ENCODE results near the gene PKDREJ.

Gene PKDREJ

DNA sequence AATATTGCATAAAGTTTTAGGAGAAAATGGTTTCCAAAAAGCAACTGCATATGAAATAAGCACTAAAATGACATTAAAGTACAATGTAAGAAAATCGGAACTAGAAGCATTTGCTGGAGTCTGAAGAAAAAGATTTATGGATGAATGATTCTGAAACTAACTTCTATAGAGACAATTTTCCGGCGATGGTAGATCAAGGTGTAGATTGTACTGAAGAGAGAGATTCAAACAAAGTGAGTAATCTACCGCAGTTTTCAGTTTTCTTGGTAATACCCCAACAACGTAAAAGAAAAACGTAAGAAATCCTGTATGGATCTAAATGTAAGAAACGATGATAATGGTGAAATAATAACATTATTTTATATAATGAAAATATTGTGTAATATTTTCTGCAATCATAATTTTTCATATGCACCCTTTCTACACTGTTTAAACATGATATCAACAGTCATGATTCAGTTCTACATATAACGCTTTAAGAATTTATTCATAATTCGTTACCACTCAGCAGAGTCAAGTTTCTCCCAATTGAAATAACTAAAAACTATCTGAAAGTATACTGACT lies 11.2 kb downstream of the PKDREJ start:
- H3K27ac ChIP-seq: no peak overlapping the region
- TF ChIP-seq, protein P1, sequence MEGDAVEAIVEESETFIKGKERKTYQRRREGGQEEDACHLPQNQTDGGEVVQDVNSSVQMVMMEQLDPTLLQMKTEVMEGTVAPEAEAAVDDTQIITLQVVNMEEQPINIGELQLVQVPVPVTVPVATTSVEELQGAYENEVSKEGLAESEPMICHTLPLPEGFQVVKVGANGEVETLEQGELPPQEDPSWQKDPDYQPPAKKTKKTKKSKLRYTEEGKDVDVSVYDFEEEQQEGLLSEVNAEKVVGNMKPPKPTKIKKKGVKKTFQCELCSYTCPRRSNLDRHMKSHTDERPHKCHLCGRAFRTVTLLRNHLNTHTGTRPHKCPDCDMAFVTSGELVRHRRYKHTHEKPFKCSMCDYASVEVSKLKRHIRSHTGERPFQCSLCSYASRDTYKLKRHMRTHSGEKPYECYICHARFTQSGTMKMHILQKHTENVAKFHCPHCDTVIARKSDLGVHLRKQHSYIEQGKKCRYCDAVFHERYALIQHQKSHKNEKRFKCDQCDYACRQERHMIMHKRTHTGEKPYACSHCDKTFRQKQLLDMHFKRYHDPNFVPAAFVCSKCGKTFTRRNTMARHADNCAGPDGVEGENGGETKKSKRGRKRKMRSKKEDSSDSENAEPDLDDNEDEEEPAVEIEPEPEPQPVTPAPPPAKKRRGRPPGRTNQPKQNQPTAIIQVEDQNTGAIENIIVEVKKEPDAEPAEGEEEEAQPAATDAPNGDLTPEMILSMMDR (IDR thresholded peaks at IDR 0.05): no peak
- TF ChIP-seq ZFX (IDR thresholded peaks at IDR 0.05; ENCODE audit: borderline replicate concordance): no peak

DNA sequence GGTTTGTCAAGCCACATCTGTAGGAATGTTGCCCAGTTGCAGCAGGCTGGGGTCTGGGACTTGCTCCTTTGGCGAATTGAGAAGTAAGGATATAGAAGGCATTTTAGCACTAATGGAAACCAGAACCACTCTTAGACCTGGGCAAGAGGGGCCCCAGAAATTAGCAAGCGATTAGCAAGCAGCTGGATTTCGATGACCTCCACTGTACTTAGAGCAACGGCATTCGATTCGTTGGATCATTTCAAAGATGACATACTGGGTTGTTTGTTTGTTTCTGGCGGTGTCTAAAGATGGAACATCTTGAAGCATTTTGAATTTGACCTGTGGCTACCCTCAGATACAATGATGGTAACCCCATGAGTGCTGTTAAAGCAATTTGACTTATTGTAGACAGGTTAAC lies 11.9 kb downstream of the PKDREJ start:
- H3K27ac ChIP-seq: no peak overlapping the region
- TF ChIP-seq, protein P1 (IDR thresholded peaks at IDR 0.05): no peak
- TF ChIP-seq ZFX (IDR thresholded peaks at IDR 0.05; ENCODE audit: borderline replicate concordance): no peak

DNA sequence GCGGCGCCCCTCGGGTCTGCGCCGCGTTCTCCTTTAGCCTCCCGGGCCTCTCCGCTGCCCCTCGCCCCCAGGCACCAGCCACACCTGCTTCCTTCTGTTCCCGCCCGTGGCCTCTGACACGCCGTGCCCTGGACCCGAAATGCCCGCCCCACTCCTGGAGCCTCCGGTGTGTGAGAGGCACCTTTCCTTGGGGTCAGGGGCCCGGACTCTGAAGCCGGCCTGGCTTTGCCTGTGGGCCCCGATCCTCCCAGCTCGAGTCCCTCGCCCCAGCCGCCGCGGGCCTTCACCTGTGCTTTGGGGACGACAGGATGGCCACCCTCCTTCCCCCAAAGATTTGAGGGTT lies 12.4 kb downstream of the PKDREJ start:
- H3K27ac ChIP-seq: peak overlapping the region; percentile 75
- TF ChIP-seq ZFX (IDR thresholded peaks at IDR 0.05; ENCODE audit: borderline replicate concordance): no peak
- TF ChIP-seq, protein P1 (IDR thresholded peaks at IDR 0.05): no peak

DNA sequence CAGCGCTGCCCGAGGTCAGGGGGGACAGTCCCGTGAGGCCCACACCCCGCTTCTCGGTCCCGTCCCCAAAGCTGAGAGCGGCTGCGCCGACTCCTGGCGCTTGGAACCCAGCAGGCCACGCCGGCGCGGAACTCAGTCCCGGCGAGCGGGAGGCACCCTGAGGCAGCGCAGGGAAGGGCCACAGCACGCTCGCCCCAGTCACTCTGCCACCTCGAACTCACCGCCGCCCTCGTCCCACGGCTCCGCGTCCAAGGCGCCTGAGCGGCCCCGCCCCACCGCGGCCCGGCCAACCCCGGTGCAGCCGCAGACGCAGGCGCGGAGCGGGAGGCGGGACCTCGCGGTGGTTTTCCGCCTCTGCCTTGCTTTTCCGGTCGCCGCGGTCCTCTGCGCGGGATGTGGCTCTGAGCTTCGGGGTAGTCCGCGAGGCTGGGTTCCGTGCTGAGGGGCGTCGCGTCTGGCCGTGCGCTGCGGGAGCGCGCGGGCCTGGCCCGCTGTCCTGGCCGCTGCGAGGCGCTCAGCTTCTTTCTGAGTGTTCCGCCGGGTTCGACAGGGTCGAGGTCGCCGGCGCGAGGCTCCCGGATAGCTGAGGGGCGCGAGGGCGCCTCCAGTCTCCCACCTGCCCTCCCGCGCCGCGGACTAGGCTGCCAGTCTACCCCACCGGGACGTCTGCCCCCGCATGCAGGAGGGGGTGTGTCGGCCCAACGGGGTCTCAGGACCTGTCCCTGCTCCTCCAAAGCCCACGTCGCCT lies 12.9 kb downstream of the PKDREJ start, which contains the start of gene CDPF1:
TSS of gene CDPF1 (minus strand) at position 259 of the 748 bp plus-strand sequence. CDS start 2,009 bp downstream, outside the sequence.
- TF ChIP-seq, protein P1 (IDR thresholded peaks at IDR 0.05): no peak; the same call in 1 of the 2 replicates
- TF ChIP-seq ZFX (IDR thresholded peaks at IDR 0.05; ENCODE audit: borderline replicate concordance): no peak
- H3K27ac ChIP-seq: peak within 1 kb of the TSS; percentile 75

DNA sequence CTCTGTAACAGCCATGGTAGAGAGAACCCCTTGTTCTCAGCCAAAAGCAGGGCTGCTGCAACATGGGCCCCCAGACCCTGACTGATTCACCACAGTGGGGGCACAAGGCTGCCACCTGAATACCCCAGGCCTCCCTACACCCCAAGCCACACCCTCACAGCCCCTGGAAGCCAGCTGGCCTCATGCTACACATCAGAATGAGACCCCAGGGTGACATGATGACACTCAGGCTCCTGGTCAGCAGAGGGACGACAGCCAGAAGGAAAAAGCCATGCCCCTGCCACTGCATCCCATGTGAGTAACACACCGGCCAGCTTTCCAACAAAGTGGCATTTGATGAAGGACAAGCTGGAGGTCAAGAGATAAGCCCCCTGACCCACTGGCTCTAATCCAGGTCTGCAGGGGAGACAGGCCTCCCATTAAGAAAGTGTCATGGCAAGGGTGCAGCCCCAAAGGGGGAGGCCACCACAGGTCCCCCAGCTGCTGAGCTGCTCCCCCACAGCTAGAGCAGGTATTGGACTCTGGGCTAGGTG lies 15.6 kb downstream of the PKDREJ start:
- no peak overlapping the region for H3K27ac ChIP-seq
- TF ChIP-seq, protein P1 (IDR thresholded peaks at IDR 0.05): no peak
- TF ChIP-seq ZFX (IDR thresholded peaks at IDR 0.05; ENCODE audit: borderline replicate concordance): no peak

DNA sequence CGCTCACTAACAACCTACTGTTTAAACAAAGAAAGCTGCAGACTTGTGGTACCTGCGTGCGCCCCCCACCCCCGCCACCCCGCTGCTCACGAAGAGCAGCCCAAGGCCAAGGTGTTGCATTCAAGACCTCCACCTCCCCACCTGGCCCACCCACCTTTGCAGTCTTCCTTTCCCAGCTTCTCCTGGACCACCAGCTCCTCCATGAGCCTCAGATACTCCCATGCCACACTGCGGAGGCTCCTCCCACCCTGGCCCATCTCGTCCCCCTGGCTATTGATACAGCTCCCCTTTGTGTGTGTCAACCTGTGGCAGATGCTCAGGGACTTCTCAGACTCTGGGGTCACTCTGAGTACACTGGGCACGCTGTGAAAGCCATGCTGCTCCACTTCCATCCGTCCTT lies 17.0 kb downstream of the PKDREJ start:
- no peak overlapping the region for H3K27ac ChIP-seq
- no peak for TF ChIP-seq ZFX (IDR thresholded peaks at IDR 0.05; ENCODE audit: borderline replicate concordance)
- TF ChIP-seq, protein P1 (IDR thresholded peaks at IDR 0.05): no peak

DNA sequence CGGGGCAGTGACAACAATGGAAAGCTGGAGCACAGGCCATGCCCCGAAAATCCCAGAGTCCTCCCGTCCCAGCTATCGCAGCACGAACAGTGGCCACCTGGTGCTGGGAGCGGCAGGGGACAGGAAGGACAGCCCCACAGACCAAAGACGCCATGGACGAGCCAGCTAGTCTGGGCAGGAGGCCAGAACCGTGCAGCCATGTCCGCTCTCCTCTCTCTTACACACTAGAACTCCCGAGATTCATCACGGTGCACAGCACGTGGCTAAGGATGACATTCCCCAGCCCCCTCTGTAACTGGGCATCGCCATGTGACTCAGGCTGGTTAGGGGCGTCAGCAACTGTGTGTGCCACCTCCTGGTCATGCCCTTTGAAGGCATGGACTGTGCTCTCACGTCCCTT lies 17.6 kb downstream of the PKDREJ start:
- no peak overlapping the region for H3K27ac ChIP-seq
- TF ChIP-seq ZFX (IDR thresholded peaks at IDR 0.05; ENCODE audit: borderline replicate concordance): no peak
- TF ChIP-seq, protein P1 (IDR thresholded peaks at IDR 0.05): no peak

Measured in 22Rv1 (cell line).